Calu3 (cell line): ENCODE measurements around the gene ATP8A2. TPM values are rescaled to one million over a fixed set of nuclear protein-coding genes. Genes with fewer than 3 reads are reported as not detected.

Experiments used
- BruUV-seq: library from RNA; stranded (reverse); fragments of 400-500 nt; replicated peaks from 2 replicates; lab custom pipeline; 2021; lab: Mats Ljungman, UMichigan
- CTCF ChIA-PET: fragments of 300-600 bp; sonication (Branson Sonifier 250); formaldehyde crosslinking; loops from one replicate; lab custom pipeline; 2022; ENCODE audit warnings: antibody characterized with exemption; lab: Charles Lee
- DNase-seq: peaks from one replicate; pipeline ENCODE4 v3.0.0; 2022
- H3K27ac Mint-ChIP-seq: one replicate; pipeline ENCODE4 v1.8.0; 2022; ENCODE audit warnings: mixed read lengths; ENCODE audit not compliant: unreplicated experiment
- H3K27me3 Mint-ChIP-seq: one replicate; pipeline ENCODE4 v1.8.0; 2022; ENCODE audit warnings: mixed read lengths; ENCODE audit not compliant: unreplicated experiment
- H3K36me3 Mint-ChIP-seq: one replicate; pipeline ENCODE4 v1.8.0; 2022; ENCODE audit warnings: mild to moderate bottlenecking, moderate library complexity, mixed read lengths; ENCODE audit not compliant: insufficient read depth, unreplicated experiment
- H3K4me1 Mint-ChIP-seq: one replicate; pipeline ENCODE4 v1.8.0; 2022; ENCODE audit warnings: mild to moderate bottlenecking, low read depth, mixed read lengths; ENCODE audit not compliant: unreplicated experiment
- H3K4me3 Mint-ChIP-seq: one replicate; pipeline ENCODE4 v1.8.0; 2022; ENCODE audit warnings: mild to moderate bottlenecking, low read depth, moderate library complexity, mixed read lengths; ENCODE audit not compliant: unreplicated experiment
- H3K9me3 Mint-ChIP-seq: one replicate; pipeline ENCODE4 v1.8.0; 2022; ENCODE audit warnings: low read depth, mixed read lengths; ENCODE audit not compliant: unreplicated experiment
- CTCF ChIP-seq: fragments of 200-600 bp; IDR thresholded peaks from one replicate; pipeline ENCODE4 v1.8.0; 2022; ENCODE audit warnings: antibody characterized with exemption; ENCODE audit not compliant: unreplicated experiment
- intact Hi-C: fragments of 100-400 bp; cut with micrococcal nuclease; formaldehyde crosslinking; loops from one replicate; pipeline ENCODE4 v1.10.0; 2022; ENCODE audit not compliant: unreplicated experiment
- total RNA-seq: library from RNA; stranded (reverse); gene quantifications from 2 replicates; pipeline ENCODE4 v1.2.3, GENCODE V29; 2022

ATP8A2 gene
- total RNA-seq, 1 experiment from 2014 or later = 0.05 TPM

GRCh38 chr13:25906191-25906661, 534.5 kb downstream of the ATP8A2 start:
- Mint-ChIP-seq H3K9me3 (no peaks in the 10 kb centered on the region), H3K27me3 (no peaks in the 10 kb centered on the region), H3K27ac (no peak overlapping the region), H3K4me3 (no peak overlapping the region), H3K36me3 (peaks cover 1% of the 10 kb centered on the region), H3K4me1 (peaks cover under 1% of the 10 kb centered on the region)
- no peak for DNase-seq
- TF ChIP-seq CTCF = no peak
- CTCF ChIA-PET = no interaction called here
- intact Hi-C loops = no loop called here
- no TSS peak for BruUV-seq

DNA sequence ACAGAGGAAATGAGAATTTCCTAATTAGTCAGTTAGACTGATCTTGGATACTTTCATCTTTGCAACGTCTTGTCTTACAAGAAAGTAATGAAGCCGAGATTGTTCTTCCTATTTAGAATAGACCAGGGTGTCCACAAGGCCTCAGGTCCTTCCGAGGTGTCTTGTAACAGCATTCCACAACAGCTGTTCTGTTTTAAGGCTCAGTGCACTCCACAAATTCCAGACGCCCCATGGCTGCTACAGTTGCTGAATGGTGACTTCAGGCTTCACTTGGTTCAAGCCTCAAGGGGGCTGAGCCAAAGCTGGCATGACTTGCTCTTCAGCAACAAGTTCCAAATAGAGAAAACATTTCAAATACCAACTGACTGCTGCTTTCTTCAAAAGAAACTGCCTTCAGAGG, 536.6 kb downstream of the ATP8A2 start:
- Mint-ChIP-seq H3K4me1 (no peaks in the 10 kb centered on the region), H3K27me3 (no peaks in the 10 kb centered on the region), H3K36me3 (no peaks in the 10 kb centered on the region), H3K4me3 (no peak overlapping the region), H3K27ac (no peak overlapping the region), H3K9me3 (no peaks in the 10 kb centered on the region)
- no TSS peak for BruUV-seq
- intact Hi-C loops = no loop called here
- no peak for TF ChIP-seq CTCF
- CTCF ChIA-PET = no interaction called here
- no peak for DNase-seq

GRCh38 chr13:25910243-25910642, 538.5 kb downstream of the ATP8A2 start:
- no peak for DNase-seq
- CTCF ChIA-PET = no interaction called here
- peaks cover 14% of the 10 kb centered on the region for H3K27me3 Mint-ChIP-seq
- no peak overlapping the region for H3K4me3 Mint-ChIP-seq
- intact Hi-C loops = no loop called here
- H3K9me3 Mint-ChIP-seq = no peaks in the 10 kb centered on the region
- no peak overlapping the region for H3K27ac Mint-ChIP-seq
- no peak for TF ChIP-seq CTCF
- H3K4me1 Mint-ChIP-seq = no peaks in the 10 kb centered on the region
- BruUV-seq = no TSS peak
- H3K36me3 Mint-ChIP-seq = no peaks in the 10 kb centered on the region

GRCh38 chr13:25910991-25911419, 539.2 kb downstream of the ATP8A2 start:
- Mint-ChIP-seq H3K4me1 (no peaks in the 10 kb centered on the region), H3K36me3 (no peaks in the 10 kb centered on the region), H3K27ac (no peak overlapping the region), H3K9me3 (no peaks in the 10 kb centered on the region), H3K4me3 (no peak overlapping the region), H3K27me3 (peaks cover 16% of the 10 kb centered on the region)
- BruUV-seq = no TSS peak
- TF ChIP-seq CTCF = no peak
- DNase-seq = no peak
- CTCF ChIA-PET = no interaction called here
- intact Hi-C loops = no loop called here
